HG02588 (cell line): ENCODE measurements around the gene LUC7L2.
"Not testable (repeated sequence)": the region's sequence is repeated elsewhere in the genome, so short reads cannot be mapped to it uniquely, and the experiment has no call there.

Source experiments
- ATAC-seq: cut with Tn5 transposase; IDR thresholded peaks from one replicate; pipeline ENCODE4 v1.9.1; 2021; ENCODE audit warnings: mild to moderate bottlenecking, moderate library complexity; ENCODE audit not compliant: unreplicated experiment

LUC7L2 gene

GRCh38 chr7:139439375-139439774 lies 79.7 kb downstream of the LUC7L2 start:
- no peak for ATAC-seq

DNA sequence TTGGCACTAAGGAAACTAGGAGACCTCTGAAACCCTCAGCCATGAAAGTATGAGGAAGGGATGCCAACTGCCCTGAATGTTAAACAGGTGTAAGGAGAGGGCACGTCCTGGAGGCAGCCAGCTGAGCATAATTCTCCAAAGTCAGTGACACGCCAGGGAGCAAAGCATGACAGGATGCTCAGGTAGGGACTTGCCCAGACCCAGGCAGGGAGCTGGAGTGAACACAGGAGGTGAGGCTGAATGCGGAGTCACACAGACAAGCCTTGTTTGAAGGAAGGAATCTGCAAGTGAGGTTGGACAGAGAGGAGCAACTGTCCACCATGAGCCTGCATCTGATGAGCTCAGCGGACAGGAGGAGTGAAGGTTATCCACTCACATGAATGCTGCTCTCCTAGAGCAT lies 82.3 kb downstream of the LUC7L2 start:
- no peak for ATAC-seq

DNA sequence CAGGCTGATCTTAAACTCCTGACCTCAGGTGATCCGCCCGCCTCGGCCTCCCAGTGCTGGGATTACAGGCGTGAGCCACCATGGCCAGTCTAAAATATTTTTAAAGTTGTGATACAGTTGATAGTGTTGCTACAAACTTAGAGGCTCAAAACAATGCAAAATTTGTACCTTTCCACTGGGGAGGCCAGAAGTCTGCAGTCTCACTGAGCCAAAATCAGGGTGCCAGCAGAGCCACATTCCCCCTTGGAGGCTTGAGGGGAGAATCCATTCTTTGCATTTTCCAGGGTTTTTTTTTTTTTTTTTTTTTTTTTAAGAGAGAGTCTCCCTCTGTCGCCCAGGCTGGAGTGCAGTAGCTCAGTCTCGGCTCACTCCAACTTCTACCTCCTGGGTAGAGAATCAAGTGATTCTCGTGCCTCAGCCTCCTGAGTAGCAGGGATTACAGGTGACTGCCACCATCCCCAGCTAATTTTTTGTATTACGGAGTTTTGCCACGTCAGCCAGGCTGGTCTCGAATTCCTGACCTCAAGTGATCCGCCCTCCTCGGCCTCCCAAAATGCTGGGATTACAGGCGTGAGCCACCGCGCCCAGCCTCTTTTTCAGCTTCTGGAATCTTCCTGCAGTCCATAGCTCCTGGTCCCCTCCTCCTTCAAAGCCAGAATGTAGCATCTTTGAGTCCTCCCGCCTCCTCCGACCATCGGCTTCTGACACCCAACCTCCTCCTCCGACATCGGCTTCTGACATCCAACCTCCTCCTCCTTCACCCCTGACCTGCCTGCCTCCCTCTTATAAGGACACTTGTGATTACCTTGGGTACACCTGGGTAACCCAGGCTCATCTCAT lies 86.6 kb downstream of the LUC7L2 start:
- ATAC-seq = no peak

DNA sequence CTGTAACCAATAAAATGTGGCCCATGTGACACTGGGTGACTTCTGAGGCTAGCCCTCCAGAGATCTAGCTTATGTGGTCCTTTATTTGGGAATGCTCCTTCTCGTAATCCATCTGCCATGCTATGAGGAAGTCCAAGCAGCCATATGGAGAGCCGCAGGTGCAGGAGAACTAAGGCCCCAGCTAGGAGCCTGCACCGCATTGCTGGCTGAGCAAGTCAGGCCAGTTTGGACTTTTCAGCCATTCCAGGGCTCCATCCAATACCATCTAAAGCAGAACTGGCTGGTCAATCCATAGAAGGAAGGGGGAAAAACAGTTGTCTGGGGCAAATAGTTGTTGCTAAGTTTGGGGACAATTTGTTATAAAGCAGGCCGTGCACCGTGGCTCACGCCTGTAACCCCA lies 91.2 kb downstream of the LUC7L2 start:
- no peak for ATAC-seq

GRCh38 chr7:139451638-139452037 lies 91.9 kb downstream of the LUC7L2 start:
- no peak for ATAC-seq

GRCh38 chr7:139452958-139453672 lies 93.4 kb downstream of the LUC7L2 start:
- no peak for ATAC-seq

DNA sequence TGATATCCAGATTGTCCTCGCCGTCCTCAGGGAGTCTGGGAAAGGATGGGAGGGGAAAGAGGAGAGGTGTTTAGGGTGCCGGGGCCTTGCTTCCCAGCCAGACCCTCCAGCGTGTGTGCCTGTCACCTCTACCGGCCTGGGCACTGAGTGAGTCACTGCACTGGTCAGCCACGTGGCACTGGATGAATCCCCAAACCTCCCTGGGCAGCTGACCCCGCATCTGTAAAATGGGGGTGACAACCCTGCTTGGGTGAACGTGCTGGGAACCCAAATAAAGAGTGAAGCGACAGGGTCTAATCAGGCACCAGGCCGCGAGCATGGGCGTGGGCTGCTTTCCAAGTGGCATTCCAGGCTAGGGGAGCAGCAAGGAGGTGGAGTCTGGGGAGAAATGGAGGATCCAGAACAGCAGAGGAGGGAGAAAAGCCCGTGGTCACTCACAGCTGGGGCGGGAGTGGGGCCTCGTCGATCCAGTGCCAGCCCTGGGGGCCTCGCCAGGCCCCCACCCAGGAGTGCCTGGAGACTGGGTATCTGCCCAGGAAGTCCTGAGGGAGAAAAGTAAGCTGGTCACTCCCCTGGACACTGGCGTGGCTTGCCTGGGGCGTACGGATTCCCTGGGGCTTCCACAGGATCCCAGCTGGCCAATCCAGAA lies 94.1 kb downstream of the LUC7L2 start:
- no peak for ATAC-seq

DNA sequence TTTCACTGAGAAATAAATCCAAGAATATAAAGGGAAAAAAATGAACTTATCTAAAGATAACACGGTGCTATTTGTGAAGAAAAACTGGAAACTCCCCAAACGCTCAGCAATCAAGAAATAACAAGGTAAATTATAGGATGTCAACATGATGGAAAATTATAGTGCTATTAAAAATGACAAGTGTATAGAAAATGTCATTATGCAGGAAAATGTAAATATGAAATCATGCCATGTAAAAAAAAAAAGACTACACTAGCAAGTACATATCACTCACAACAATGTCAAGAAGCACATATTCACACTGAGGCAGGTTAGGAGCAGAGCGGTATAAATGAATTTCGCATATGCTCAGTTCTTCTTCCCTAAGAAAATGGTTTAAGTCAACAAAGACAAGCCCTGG lies 96.1 kb downstream of the LUC7L2 start:
- ATAC-seq = no peak

GRCh38 chr7:139456511-139456910 lies 96.8 kb downstream of the LUC7L2 start:
- ATAC-seq = no peak

GRCh38 chr7:139457153-139457946 lies 97.7 kb downstream of the LUC7L2 start:
- ATAC-seq = no peak

DNA sequence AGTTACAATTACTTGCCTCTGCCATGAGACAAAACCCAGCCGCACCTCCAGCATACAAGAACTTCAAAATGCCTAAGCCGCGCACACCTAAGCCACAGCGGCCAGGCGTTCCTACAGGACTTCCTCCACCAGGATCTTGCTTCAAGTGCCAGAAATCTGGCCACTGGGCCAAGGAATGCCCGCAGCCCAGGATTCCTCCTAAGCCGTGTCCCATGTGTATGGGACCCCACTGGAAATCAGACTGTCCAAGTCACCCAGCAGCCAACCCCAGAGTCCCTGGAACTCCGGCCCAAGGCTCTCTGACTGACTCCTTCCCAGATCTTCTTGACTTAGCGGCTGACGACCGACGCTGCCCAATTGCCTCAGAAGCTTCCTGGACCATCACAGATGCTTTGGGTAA lies 103.7 kb downstream of the LUC7L2 start:
- not testable (repeated sequence) for ATAC-seq

- ATAC-seq = not testable (repeated sequence)
Measured at GRCh38 chr7:139464511-139464910, 104.8 kb downstream of the LUC7L2 start.

DNA sequence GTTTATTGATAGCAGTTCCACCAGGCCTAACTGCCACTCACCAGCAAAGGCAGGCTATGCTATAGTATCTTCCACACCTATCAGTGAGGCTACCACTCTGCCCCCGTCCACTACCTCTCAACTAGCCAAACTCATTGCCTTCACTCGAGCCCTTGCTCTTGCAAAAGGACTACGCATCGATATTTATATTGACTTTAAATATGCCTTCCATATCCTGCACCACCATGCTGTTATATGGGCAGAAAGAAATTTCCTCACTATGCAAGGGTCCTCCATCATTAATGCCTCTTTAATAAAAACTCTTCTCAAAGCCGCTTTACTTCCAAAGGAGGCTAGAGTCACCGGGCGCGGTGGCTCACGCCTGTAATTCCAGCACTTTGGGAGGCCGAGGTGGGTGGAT lies 105.4 kb downstream of the LUC7L2 start:
- ATAC-seq = not testable (repeated sequence)

GRCh38 chr7:139467729-139468128 lies 108.0 kb downstream of the LUC7L2 start:
- ATAC-seq = not testable (repeated sequence)

GRCh38 chr7:139468281-139468680 lies 108.6 kb downstream of the LUC7L2 start:
- ATAC-seq = not testable (repeated sequence)

GRCh38 chr7:139471740-139472353 lies 112.2 kb downstream of the LUC7L2 start:
- no peak for ATAC-seq
